ENCODE data around the gene CDKN1C.

The CDKN1C gene

DNA sequence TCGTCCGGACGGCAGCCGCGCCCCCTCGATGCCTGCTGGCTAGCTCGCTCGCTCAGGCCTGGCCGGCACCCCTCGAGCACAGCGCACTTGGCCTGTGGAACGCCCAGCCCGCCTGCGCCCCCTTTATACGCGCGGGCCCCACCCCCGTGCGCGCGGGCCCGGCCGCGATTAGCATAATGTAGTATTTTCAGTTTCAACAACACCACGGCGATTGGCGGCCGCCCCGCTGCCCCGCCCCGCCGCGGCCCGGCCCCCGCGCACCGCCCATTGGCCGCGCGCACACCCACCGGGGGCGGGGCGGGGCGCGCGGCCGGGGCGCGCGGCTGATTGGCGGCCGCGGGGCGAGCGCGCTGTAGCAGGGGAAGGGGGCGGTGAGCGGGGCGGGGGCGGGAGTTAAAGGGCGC is at the start of gene CDKN1C:
Gene CDKN1C (minus strand): TSS at position 98 of the 404 bp plus-strand sequence. CDS start 319 bp downstream, outside the sequence.
- peak; percentile 93 for DNase-seq

- DNase-seq: no peak
Observed at GRCh38 chr11:2934611-2935239, 49.1 kb upstream of the CDKN1C start.

DNA sequence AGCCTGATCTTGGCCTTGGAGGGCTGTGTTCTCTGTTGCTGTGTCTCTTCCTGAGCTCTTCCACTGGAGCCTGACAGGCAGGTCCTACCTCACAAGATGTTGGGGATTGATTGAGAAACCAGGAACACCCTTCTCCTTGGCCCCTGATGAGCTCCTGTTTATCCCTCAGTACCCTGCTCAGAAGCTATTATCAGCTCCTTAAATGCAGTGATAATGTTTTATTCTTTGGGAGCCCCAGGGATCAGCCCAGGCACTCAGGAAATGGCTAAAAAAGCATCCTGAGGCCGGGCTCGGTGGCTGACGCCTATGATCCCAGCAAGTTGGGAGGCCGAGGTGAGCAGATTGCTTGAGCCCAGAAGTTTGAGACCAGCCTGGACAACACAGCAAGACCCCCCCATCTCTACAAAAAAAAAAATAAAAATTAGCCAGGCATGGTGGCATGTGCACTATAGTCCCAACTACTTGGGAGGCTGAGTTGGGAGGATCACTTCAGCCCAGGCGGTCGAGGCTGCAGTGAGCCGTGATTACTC is 48.5 kb upstream of the CDKN1C start:
- no peak for DNase-seq

- peak; percentile 89 for DNase-seq
Observed at GRCh38 chr11:2933375-2934020, 47.9 kb upstream of the CDKN1C start.

DNA sequence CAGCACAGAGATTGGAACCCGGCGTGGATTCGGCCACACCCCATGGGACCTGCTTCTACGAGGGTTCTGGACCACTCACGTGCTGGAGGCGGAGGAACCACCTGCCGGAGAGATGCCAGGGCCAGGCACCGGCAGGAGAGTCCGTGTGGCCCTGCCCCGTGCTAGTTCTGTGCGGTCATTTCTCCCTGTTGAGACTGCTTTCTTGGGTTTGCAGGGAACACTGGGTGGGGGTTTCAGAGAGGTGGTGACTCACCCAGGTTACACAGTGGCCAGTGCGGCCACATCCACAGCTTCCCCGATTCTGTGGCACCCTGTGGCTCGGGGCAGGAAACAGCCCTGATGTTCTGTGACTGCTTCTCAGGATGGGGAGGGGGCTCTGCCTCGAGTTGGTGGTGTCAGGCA is 47.3 kb upstream of the CDKN1C start:
- DNase-seq: no peak

GRCh38 chr11:2931771-2932738 is 46.5 kb upstream of the CDKN1C start:
- DNase-seq: no peak

DNA sequence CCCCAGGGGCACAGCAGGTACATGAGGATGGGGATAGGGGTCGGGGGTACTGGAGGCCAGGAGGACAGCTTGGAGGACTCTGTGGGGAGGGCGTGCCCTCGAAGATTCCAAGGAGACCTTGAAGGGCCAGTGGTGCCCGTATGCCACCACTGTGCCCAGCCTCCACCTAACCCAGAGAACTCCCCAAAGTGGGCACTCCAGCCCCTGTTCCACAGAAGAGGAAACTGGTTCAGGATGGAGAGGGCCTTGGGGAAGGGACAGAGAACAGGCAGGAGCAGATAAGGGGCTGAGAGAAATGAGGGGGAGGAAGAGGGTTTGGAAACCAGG is 45.8 kb upstream of the CDKN1C start:
- DNase-seq: no peak

DNA sequence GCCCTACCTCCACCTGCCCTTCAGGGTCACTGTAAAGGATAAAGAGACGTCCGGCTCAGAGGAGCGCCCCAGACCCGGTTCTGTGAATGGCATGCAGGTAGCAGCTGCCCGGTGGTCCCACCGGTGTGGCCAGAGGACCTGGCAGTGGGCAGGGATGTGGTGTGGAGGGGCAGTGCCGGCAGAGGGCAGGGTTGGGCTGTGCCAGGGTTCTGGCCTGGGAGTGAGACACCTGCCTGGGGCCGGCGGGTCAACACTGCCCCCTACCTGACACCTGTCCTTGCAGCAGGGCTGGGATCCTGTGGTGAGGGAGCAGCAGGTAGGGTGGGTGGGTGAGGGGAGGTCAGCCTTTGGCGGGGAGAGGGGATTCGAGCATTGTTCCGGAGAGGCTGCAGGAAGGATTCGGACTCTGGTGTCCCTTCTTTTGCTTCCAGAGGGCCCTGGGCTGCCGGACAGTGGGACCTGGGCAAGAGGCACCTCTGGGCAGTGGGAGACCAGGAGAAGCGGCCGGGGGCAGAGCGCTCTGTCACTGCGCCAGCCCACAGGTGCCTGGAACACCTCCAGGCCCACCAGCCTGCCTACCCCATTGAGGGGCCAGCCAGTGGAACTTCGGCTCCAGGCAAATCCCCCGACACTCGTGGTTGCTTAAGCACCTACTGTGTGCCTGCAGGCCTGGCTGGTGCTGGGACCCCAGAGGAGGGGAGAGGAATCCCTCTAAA is 45.3 kb upstream of the CDKN1C start:
- DNase-seq: peak; percentile 95

DNA sequence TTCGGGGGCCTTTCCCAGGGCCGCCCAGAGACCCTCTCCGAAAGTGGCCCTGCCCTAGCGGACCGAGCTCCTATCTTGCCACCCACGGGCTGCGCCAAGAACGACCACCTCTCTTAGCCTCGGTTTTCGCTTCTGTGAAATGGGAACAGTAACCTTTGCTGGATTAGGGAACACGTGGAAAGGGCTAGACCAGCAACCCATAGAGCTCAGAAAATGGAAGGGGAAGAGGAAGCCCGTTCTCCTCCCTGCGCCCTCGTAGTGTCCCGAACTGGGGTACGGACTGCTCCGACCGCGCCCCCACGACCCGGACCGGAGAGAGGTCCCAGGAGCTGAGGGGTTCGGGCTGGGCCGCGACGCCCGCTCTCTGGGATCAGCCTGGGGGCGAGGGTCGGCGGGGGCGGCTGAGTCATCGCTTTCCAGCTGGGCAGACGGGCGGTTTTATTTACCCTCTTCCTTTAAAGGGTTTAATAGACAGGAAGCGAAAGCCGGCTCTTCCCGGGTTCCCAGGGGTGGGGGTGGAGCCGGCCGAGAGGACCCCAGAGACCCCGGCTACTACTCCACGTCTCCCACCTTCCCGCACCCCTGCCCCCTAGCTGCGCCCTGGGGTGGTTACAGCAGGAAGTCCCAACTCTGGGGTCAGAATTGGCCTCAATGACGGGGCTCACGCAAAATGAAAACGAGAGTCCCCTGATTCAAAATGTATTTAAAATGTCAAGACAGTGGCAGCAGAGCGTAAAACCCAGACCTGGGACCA is 44.6 kb upstream of the CDKN1C start:
- DNase-seq: peak; percentile 87

DNA sequence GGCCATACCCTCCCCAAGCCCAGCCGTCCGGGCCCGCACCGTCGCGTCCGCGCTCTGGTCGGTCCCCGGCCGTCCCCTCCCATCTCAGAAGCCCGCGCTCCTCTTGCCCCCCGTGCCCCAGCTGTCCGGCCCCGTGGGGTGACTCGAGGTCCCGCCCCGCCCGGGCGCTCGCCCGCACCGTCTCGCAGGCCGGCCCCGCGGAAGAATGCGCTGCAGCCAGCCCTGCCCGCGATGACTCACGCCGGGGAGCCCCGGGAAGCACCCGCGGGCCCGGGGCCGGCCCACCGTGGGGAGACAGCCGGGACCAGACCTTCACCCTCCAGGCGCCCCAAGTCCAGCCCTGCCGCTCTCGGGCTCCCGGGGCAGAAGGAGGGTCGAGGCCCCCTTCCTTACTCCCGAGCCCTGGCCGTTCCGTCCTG is 44.0 kb upstream of the CDKN1C start:
- peak; percentile 86 for DNase-seq

- peak; percentile 75 for DNase-seq
Observed at GRCh38 chr11:2928605-2929530, 43.3 kb upstream of the CDKN1C start, which contains the start of gene PHLDA2. PHLDA2 (minus strand) TSS chr11:2929420; CDS start chr11:2929364, 56 bp downstream.

GRCh38 chr11:2927851-2928604 is 42.5 kb upstream of the CDKN1C start:
- DNase-seq: no peak

DNA sequence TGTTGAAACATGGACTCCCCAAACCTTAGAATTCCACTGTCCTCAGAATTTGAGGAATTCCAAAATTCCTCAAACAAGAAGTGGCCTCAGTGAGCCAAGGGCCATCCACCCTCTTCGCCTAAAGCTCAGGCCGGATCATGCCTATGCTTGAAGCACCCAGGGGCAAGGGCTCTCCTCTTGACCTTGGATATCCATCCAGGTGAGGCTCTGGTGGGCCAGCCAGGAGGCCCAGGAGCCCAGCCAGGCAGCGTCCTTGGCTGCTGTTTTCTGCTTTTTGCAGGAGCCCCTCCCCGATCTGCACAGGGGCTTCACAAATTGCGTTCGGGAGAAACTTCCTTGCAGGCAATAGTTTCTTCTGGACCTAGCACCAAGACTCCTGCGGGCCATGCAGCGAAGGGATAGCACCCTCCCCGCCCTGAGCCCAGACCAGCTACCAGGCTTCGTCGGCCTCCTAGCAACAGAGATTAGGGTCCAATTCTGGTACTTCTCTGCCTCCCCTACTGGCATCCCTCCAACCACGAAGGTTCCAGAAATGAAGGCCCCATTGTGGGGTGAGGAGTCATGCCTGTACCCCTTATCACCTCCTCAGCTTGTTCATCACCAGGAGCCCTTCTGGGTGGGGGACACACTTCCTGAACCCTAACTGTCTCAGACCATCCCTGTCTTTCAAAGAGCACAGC is 41.7 kb upstream of the CDKN1C start:
- no peak for DNase-seq

GRCh38 chr11:2926611-2927051 is 41.1 kb upstream of the CDKN1C start:
- DNase-seq: no peak

DNA sequence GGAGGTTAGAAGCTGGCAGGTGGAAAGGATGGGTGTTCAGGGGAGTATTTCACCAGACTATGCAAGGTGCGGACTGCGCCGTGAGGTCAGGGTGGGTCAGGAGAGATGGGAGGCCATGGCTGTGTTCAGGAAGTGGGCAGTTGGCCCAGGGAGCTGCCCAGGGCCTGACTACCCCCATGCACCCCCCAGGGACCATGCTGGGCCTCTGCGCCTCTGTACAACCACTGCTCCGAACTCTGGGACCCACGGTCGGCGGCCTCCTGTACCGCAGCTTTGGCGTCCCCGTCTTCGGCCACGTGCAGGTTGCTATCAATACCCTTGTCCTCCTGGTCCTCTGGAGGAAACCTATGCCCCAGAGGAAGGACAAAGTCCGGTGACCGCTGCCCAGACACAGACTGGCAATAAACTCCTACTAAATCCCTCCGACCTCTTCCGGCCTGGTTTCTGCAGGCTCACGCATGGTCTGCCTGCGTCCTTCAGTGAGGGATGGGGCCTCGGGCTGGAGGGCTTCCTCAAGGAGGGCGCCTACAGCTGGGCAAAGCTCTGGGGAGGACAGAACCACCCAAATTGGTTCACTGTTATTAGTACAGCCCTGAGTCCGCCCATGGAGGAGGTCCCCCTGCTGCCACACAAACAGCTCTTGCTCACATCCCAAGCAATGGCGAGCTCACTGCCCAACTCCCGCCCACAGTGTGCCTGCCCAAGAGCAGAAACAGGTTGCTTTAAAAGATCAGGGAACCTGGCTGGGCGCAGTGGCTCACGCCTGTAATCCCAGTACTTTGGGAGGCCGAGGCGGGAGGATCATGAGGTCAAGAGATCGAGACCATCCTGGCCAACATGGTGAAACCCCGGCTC is 39.5 kb upstream of the CDKN1C start:
- DNase-seq: no peak

GRCh38 chr11:2924381-2924780 is 38.8 kb upstream of the CDKN1C start:
- DNase-seq: no peak

GRCh38 chr11:2923446-2924375 is 38.1 kb upstream of the CDKN1C start:
- DNase-seq: no peak
